HCT116 (cell line): ENCODE results near the gene ERLIN1.

Experiments used
- CTCF ChIP-seq, 3 experiments: fragments of 200-600 bp in 1 of 3; sonication (generic) in 1 of 3; IDR thresholded peaks in 2 of 3; conservative IDR thresholded peaks in 1 of 3; 2 replicates each; pipeline ENCODE4 v1.5.1; 2012 to 2017; ENCODE audit warnings: low read depth in 2 of 3, low read length in 2 of 3, antibody characterized with exemption in 1 of 3, borderline replicate concordance in 1 of 3, control low read depth in 1 of 3, mild to moderate bottlenecking in 1 of 3, mixed read lengths in 1 of 3, mixed run types in 1 of 3, moderate library complexity in 1 of 3; ENCODE audit not compliant: insufficient read depth in 1 of 3
- EGR1 ChIP-seq: IDR thresholded peaks from 2 replicates; pipeline ENCODE4 v1.6.1; 2012; ENCODE audit warnings: low read depth
- ELF1 ChIP-seq: IDR thresholded peaks from 2 replicates; pipeline ENCODE4 v1.6.1; 2012; ENCODE audit warnings: low read depth, borderline replicate concordance
- EZH2 ChIP-seq: fragments of 200-600 bp; sonication (generic); IDR thresholded peaks from 2 replicates; pipeline ENCODE4 v1.6.1; 2017; ENCODE audit warnings: antibody characterized with exemption, mixed run types
- EZH2phosphoT487 ChIP-seq: fragments of 200-600 bp; IDR thresholded peaks from 2 replicates; pipeline ENCODE4 v1.6.1; 2018; ENCODE audit warnings: antibody characterized with exemption, borderline replicate concordance
- MAX ChIP-seq: IDR thresholded peaks from 2 replicates; pipeline ENCODE4 v1.6.1; 2012
- POLR2A ChIP-seq: IDR thresholded peaks from 2 replicates; pipeline ENCODE4 v1.7.0; 2011; ENCODE audit warnings: borderline replicate concordance; ENCODE audit not compliant: insufficient read depth, insufficient read length; ENCODE audit errors: extremely low read depth
- POLR2AphosphoS5 ChIP-seq: IDR thresholded peaks from 2 replicates; pipeline ENCODE4 v1.6.1; 2011; ENCODE audit warnings: mild to moderate bottlenecking, low read depth, low read length, moderate library complexity
- RAD21 ChIP-seq: IDR thresholded peaks from 2 replicates; pipeline ENCODE4 v1.6.1; 2012; ENCODE audit warnings: low read depth, mild to moderate bottlenecking
- REST ChIP-seq: IDR thresholded peaks from 2 replicates; pipeline ENCODE4 v1.6.1; 2012; ENCODE audit warnings: low read depth
- SP1 ChIP-seq: IDR thresholded peaks from 2 replicates; pipeline ENCODE4 v1.6.1; 2012; ENCODE audit warnings: low read depth
- YY1 ChIP-seq: IDR thresholded peaks from 2 replicates; pipeline ENCODE4 v1.6.1; 2011; ENCODE audit warnings: low read length, low read depth, moderate library complexity, mild to moderate bottlenecking; ENCODE audit not compliant: insufficient replicate concordance; ENCODE audit errors: extremely low read depth
- ZNF274 ChIP-seq: fragments of 200-500 bp; sonication (Bioruptor generic); IDR thresholded peaks from 2 replicates; pipeline ENCODE4 v1.6.1; 2014; ENCODE audit warnings: mild to moderate bottlenecking, low read depth, low read length, inconsistent platforms

GRCh38 chr10:100184840-100185239, 989 bp downstream of the ERLIN1 start:
- no peak for TF ChIP-seq CTCF (IDR thresholded peaks at IDR 0.05 in 2 of 3, conservative IDR thresholded peaks at IDR 0.05 in 1 of 3; ENCODE audit: borderline replicate concordance in 1 of 3, insufficient read depth in 1 of 3, low read depth in 2 of 3, low read length in 2 of 3)
- TF ChIP-seq POLR2AphosphoS5: no peak
- no peak for TF ChIP-seq ELF1
- TF ChIP-seq POLR2A: no peak
- no peak for TF ChIP-seq YY1
- no peak for TF ChIP-seq EZH2
- TF ChIP-seq SP1: no peak
- no peak for TF ChIP-seq EGR1
- TF ChIP-seq ZNF274: no peak
- no peak for TF ChIP-seq REST
- 0 out of 2 replicates have a peak, but pooled peaks have one; percentile 8 for TF ChIP-seq RAD21
- TF ChIP-seq MAX: 0 out of 2 replicates have a peak, but pooled peaks have one; percentile 17
- no peak for TF ChIP-seq EZH2phosphoT487
